ENCODE measurements around the gene COL18A1. TPM values are rescaled to one million over a fixed set of nuclear protein-coding genes. Genes with fewer than 3 reads are reported as not detected.

The COL18A1 gene
- polyA plus RNA-seq, 3 donors = 0.80 to 4.1 (median 1.1) TPM

DNA sequence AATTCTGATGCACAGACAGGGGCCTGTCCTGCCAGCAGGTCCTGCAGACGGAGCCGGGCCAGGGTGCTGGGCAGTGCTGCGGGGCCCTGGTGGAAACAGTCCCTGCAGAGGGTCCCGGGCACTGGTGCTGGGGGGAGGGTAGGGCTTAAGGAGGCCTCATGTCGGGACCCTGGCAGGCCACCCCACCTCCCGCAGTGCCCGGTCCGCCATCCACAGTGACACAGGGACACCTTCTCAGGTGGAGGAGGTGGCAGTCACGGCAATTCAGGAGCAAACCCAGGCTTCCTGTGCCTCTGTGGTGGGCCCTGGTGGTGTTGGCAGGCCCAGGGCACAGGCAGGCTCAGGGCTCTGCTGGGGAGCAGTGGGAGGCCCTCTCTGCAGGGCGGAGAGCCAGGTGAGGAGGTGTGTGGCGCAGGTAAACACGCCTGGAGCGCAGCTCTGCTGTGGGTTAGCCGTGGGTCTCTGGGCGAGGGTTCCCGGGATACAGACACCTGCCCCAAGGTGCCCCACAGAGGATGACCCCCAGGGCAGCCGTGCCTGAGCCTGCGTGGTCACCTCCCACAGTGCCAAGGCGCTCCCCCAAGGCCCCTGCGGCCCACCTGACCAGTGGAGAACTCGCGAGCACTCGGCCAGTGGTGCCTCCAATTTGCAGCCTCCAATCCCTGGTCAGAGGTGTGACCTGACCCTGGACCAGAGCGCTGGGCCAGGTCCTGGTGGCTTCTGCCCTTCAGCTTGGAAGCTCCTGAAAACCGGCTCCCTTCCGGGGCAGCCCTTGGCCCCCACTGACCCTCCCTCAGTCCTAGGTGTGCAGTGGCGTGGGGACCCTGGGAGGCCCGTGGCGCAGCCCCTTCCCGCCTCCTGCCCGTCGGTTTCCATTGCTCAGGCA lies 19.2 kb downstream of the COL18A1 start:
- no peaks in the 10 kb centered on the region for H3K4me1 Mint-ChIP-seq

More for the DNA sequence above, 19.2 kb downstream of the COL18A1 start:
- Mint-ChIP-seq H3K4me3 (no peak overlapping the region), H3K27me3 (ENCODE audit: low read depth in 3 of 3) (peaks cover 1 to 4% (median 3%) of the 10 kb centered on the region in 3 donors), H3K27ac (no peak overlapping the region), H3K9me3 (peaks cover 0 to 4% (median 0%) of the 10 kb centered on the region in 7 donors), H3K36me3 (no peaks in the 10 kb centered on the region)
- H3K27ac ChIP-seq (ENCODE audit: low read depth in 1 of 2, low read length in 2 of 2) = no peak overlapping the region
- H3K4me3 ChIP-seq (replicated peaks in 1 of 3; ENCODE audit: low read depth in 2 of 3, low read length in 3 of 3) = no peak overlapping the region
- no peaks in the 10 kb centered on the region for H3K27me3 ChIP-seq (ENCODE audit: control insufficient read depth in 2 of 2, insufficient read depth in 2 of 2, low read length in 2 of 2)
- no peaks in the 10 kb centered on the region for H3K79me2 ChIP-seq (ENCODE audit: insufficient read depth, low read length)
- no peaks in the 10 kb centered on the region for H3K36me3 ChIP-seq (replicated peaks in 1 of 2; ENCODE audit: control insufficient read depth in 1 of 2, insufficient read depth in 2 of 2, low read length in 2 of 2)
- DNase-seq = no peak
- intact Hi-C loops (cut with micrococcal nuclease) = no loop called here
- no peak overlapping the region for H3K4me2 ChIP-seq (replicated peaks; ENCODE audit: extremely low read depth, low read length, poor library complexity, severe bottlenecking)
- TF ChIP-seq, protein P1, sequence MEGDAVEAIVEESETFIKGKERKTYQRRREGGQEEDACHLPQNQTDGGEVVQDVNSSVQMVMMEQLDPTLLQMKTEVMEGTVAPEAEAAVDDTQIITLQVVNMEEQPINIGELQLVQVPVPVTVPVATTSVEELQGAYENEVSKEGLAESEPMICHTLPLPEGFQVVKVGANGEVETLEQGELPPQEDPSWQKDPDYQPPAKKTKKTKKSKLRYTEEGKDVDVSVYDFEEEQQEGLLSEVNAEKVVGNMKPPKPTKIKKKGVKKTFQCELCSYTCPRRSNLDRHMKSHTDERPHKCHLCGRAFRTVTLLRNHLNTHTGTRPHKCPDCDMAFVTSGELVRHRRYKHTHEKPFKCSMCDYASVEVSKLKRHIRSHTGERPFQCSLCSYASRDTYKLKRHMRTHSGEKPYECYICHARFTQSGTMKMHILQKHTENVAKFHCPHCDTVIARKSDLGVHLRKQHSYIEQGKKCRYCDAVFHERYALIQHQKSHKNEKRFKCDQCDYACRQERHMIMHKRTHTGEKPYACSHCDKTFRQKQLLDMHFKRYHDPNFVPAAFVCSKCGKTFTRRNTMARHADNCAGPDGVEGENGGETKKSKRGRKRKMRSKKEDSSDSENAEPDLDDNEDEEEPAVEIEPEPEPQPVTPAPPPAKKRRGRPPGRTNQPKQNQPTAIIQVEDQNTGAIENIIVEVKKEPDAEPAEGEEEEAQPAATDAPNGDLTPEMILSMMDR (IDR thresholded peaks at IDR 0.05) = no peak
- H3K9me3 ChIP-seq (replicated peaks in 1 of 2; ENCODE audit: control insufficient read depth in 1 of 2, insufficient read depth in 1 of 2, low read length in 2 of 2) = no peaks in the 10 kb centered on the region
- no peak overlapping the region for H2AFZ ChIP-seq (ENCODE audit: insufficient read depth, low read depth, low read length, poor library complexity, severe bottlenecking)
- no peaks in the 10 kb centered on the region for H4K20me1 ChIP-seq (ENCODE audit: insufficient read depth, low read length)
- no peaks in the 10 kb centered on the region for H3K4me1 ChIP-seq (ENCODE audit: control insufficient read depth in 1 of 2, insufficient read depth in 2 of 2, low read length in 2 of 2)
- H3K9ac ChIP-seq (ENCODE audit: insufficient read depth, low read length, poor library complexity, severe bottlenecking) = no peak overlapping the region
- WGBS (ENCODE audit: insufficient coverage) = 95% methylated on average over 29 of the region's 32 CpGs

Measured in CD14-positive monocyte (primary cell).